ENCODE data around the gene SRSF5.
"Not testable (repeated sequence)": the region's sequence is repeated elsewhere in the genome, so short reads cannot be mapped to it uniquely, and the experiment has no call there.

The SRSF5 gene

GRCh38 chr14:69766984-69767368, at the start of gene SRSF5:
SRSF5 (plus strand) TSS chr14:69767142; CDS start chr14:69768157, 1,015 bp downstream.
- DNase-seq: peak; percentile 97

GRCh38 chr14:69718614-69719013, 48.3 kb upstream of the SRSF5 start:
- DNase-seq: not testable (repeated sequence)

- no peak for DNase-seq
Observed at GRCh38 chr14:69719501-69719951, 47.4 kb upstream of the SRSF5 start.

GRCh38 chr14:69720912-69721311, 46.0 kb upstream of the SRSF5 start:
- DNase-seq: no peak

GRCh38 chr14:69726761-69727511, 40.0 kb upstream of the SRSF5 start:
- DNase-seq: peak; percentile 79

- no peak for DNase-seq
Observed at GRCh38 chr14:69727860-69728259, 39.1 kb upstream of the SRSF5 start.

GRCh38 chr14:69731919-69732598, 34.9 kb upstream of the SRSF5 start:
- DNase-seq: not testable (repeated sequence)

- not testable (repeated sequence) for DNase-seq
Observed at GRCh38 chr14:69736405-69736804, 30.5 kb upstream of the SRSF5 start.

GRCh38 chr14:69741055-69741454, 25.9 kb upstream of the SRSF5 start:
- no peak for DNase-seq

GRCh38 chr14:69749956-69750355, 17.0 kb upstream of the SRSF5 start:
- DNase-seq: no peak

- DNase-seq: peak; percentile 7
Observed at GRCh38 chr14:69750495-69750894, 16.4 kb upstream of the SRSF5 start.

- no peak for DNase-seq
Observed at GRCh38 chr14:69752773-69753172, 14.2 kb upstream of the SRSF5 start.

GRCh38 chr14:69753860-69754259, 13.1 kb upstream of the SRSF5 start:
- DNase-seq: no peak

GRCh38 chr14:69754487-69754886, 12.5 kb upstream of the SRSF5 start:
- no peak for DNase-seq

GRCh38 chr14:69755296-69755695, 11.6 kb upstream of the SRSF5 start:
- DNase-seq: no peak

GRCh38 chr14:69755784-69756183, 11.2 kb upstream of the SRSF5 start:
- no peak for DNase-seq

GRCh38 chr14:69756298-69756697, 10.6 kb upstream of the SRSF5 start:
- DNase-seq: no peak

- DNase-seq: no peak
Observed at GRCh38 chr14:69760810-69761209, 6.1 kb upstream of the SRSF5 start.

GRCh38 chr14:69763761-69764510, 3.0 kb upstream of the SRSF5 start:
- no peak for DNase-seq

GRCh38 chr14:69767369-69767999, 542 bp downstream of the SRSF5 start:
- peak; percentile 90 for DNase-seq

- DNase-seq: no peak
Observed at GRCh38 chr14:69768873-69769272, 1.9 kb downstream of the SRSF5 start.

- DNase-seq: no peak
Observed at GRCh38 chr14:69769623-69770022, 2.7 kb downstream of the SRSF5 start.

GRCh38 chr14:69770559-69770958, 3.6 kb downstream of the SRSF5 start:
- DNase-seq: no peak

Measured in NCI-H82 (cell line).